ENCODE data around the gene ITPR3.

Gene ITPR3

GRCh38 chr6:33640361-33640760 lies 19.2 kb downstream of the ITPR3 start:
- DNase-seq: no peak

- no peak for DNase-seq
Observed at GRCh38 chr6:33641144-33641543, 20.0 kb downstream of the ITPR3 start.

GRCh38 chr6:33641602-33642001 lies 20.5 kb downstream of the ITPR3 start:
- DNase-seq: no peak

- DNase-seq: no peak
Observed at GRCh38 chr6:33642897-33643296, 21.8 kb downstream of the ITPR3 start.

GRCh38 chr6:33651403-33651802 lies 30.3 kb downstream of the ITPR3 start:
- no peak for DNase-seq

GRCh38 chr6:33652002-33652401 lies 30.9 kb downstream of the ITPR3 start:
- no peak for DNase-seq

GRCh38 chr6:33654831-33655554 lies 33.9 kb downstream of the ITPR3 start:
- DNase-seq: no peak

- no peak for DNase-seq
Observed at GRCh38 chr6:33656844-33657243, 35.7 kb downstream of the ITPR3 start.

GRCh38 chr6:33658982-33659689 lies 38.0 kb downstream of the ITPR3 start:
- no peak for DNase-seq

GRCh38 chr6:33659986-33660385 lies 38.9 kb downstream of the ITPR3 start:
- DNase-seq: no peak

GRCh38 chr6:33661106-33661838 lies 40.1 kb downstream of the ITPR3 start:
- DNase-seq: no peak

- no peak for DNase-seq
Observed at GRCh38 chr6:33662318-33662717, 41.2 kb downstream of the ITPR3 start.

GRCh38 chr6:33663028-33663427 lies 41.9 kb downstream of the ITPR3 start:
- DNase-seq: no peak

GRCh38 chr6:33663727-33664449 lies 42.8 kb downstream of the ITPR3 start:
- DNase-seq: no peak

GRCh38 chr6:33664506-33665057 lies 43.5 kb downstream of the ITPR3 start:
- DNase-seq: no peak

GRCh38 chr6:33665957-33666356 lies 44.8 kb downstream of the ITPR3 start:
- no peak for DNase-seq

- no peak for DNase-seq
Observed at GRCh38 chr6:33667072-33667471, 46.0 kb downstream of the ITPR3 start.

- no peak for DNase-seq
Observed at GRCh38 chr6:33667776-33668175, 46.7 kb downstream of the ITPR3 start.

- DNase-seq: no peak
Observed at GRCh38 chr6:33668328-33668727, 47.2 kb downstream of the ITPR3 start.

GRCh38 chr6:33668914-33669313 lies 47.8 kb downstream of the ITPR3 start:
- DNase-seq: no peak

GRCh38 chr6:33670086-33670660 lies 49.1 kb downstream of the ITPR3 start:
- no peak for DNase-seq

- DNase-seq: no peak
Observed at GRCh38 chr6:33670971-33671743, 50.0 kb downstream of the ITPR3 start.
